HG02588 (cell line): ENCODE data around the gene AGBL3.

Source experiments
- ATAC-seq: cut with Tn5 transposase; IDR thresholded peaks from one replicate; pipeline ENCODE4 v1.9.1; 2021; ENCODE audit warnings: mild to moderate bottlenecking, moderate library complexity; ENCODE audit not compliant: unreplicated experiment

Gene AGBL3

DNA sequence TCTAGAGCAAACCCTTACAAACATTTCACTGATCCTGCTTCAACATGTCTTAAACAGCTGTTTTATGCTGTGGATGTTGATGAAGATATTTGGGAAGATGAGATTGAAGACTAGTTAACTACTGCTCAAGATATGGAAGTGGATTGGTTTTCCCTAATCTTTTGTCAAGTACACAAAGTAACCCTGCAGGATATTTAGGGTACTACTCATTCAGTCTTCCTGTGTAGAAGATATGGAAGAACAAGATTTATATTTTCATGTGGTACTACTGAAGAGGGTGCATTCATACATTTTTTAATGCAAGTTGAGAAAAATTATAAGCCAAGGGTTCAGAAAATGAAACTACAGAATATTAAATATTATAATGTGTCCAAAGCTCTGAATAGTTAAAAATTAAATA lies 143.3 kb downstream of the AGBL3 start:
- ATAC-seq: no peak

DNA sequence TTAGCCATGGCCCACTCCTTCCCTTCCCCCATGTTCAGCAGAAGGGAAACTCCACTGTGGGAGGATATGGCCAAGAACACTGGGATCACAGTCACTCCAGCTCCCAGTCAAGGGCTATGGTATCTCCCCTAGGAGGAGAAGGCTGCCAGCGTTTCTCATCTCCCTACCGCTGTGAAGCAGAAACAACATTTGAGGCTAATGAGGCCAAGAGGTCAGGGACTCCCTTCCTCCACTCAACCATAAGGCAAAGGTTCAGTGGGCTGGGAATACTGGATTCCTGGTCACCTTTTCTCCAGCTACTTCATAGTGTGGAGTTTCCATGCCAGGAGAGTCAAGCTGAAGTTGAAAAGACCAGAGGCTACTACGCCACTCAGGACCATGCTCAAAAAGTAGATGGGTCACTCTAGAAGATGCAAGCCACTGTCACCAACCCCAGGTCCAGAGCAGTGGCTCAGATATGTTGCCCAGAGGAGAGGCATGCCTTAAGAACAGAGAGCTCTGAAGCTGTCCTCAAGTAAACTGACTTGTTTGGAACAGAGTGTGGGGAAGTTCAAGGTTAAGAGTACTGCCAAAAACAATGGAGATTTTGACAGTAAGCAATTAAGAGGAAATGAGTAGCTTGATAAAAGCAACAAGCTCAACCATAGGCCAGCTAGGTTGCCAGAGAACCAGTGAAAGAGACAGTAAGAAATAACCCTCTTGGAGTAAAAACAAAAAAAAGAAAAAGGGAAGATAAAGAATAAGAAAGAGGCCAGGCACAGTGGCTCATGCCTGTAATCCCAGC lies 157.8 kb downstream of the AGBL3 start:
- ATAC-seq: no peak

- peak; percentile 18 for ATAC-seq
Observed at GRCh38 chr7:135147341-135147898, 161.1 kb downstream of the AGBL3 start.

DNA sequence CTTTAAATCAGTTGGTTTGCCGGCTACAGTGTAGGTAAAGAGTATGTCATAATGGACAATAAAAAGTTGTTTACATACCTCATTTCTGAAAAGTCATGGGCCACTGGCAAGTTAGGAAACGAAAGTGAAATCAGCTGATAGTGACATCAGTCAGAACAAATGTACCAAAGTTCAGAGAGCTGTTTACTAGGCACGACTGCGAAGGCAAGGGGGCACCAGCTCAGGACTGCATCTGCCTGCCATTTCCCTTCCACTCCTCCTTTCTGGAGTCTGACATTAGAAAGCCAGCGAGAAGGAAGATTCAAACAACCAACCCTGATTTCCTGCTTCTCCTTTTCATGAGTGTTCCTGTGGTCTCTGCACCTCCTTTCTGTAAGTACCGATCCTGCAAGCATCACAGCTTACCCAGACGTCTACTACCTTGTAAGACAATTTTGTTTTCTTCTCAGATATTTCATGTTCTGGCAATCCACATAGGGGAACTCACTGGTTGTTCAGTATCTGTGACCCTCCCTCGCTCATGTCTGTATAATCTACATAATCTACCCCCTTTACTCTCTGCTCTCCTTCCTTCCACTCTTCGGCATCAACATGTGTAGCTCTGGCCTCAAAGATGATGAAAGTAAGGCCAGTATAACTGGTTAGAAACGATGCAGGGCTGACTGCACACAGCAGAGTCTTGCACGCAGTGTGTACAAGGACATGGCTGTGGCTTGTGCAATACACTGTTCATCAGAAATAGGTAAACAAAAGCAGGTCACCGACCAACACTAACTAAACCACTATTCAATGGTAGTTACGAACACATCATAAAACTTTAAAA lies 161.8 kb downstream of the AGBL3 start, which contains the start of gene TMEM140:
TSS of gene TMEM140 (plus strand) at position 174 of the 823 bp plus-strand sequence. CDS start 16,370 bp downstream, outside the sequence.
- ATAC-seq: peak; percentile 70

- ATAC-seq: no peak
Observed at GRCh38 chr7:135150072-135150782, 163.9 kb downstream of the AGBL3 start.

DNA sequence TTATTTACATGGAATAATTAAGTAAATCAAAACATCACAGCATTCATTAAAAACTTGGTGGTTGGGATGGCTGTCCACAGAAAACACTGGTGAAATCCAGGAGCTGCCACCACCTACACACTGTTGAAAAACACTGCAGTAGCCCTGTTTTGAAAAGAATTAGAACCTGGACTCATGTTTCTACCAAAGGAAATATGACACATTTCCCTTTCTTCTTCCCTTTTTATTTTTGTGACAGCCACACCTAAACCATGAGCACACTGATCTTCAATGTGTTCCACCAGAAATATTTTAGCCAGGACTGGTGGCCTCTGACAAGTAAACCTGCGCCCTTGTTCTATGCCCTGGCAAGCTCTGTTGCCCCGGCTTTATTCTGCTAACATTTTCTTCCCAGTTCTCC lies 164.8 kb downstream of the AGBL3 start:
- ATAC-seq: no peak

DNA sequence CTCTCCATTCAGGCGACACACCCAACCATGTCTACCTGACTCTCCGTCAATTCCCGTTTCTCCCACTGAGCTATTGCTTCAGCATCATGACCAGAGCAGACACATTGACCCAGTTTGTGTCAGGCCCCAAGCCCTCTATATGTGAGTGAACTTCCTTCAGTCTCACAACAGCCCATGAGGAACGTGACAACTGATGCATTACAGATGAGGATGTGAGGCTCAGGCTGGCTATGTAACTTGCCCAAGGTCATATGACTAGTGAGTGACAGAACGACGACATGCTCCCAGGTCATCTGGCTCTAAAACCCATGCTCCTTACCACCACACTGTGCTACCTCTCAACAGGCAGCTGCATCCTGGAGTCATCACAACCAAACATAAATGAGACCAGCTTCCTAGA lies 165.2 kb downstream of the AGBL3 start:
- ATAC-seq: no peak

DNA sequence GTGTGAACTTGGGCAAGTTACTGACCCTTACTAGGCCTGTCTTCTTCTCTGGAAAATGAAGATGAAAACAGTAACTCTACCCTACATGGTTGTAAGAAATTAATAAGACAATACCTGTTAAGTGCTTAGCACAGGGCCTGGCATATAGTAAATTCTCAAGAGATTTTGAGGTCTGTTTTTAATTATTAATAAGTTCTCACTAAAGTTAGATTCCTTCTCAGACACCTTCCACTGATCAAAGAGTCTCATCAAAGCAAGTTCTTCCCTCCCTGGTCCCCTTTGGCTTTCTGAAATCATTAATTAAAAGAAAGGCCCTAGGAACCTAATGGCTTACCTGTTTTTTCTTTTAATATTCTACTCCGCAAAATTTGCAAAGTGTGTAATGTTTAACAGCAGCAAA lies 166.1 kb downstream of the AGBL3 start:
- ATAC-seq: no peak

DNA sequence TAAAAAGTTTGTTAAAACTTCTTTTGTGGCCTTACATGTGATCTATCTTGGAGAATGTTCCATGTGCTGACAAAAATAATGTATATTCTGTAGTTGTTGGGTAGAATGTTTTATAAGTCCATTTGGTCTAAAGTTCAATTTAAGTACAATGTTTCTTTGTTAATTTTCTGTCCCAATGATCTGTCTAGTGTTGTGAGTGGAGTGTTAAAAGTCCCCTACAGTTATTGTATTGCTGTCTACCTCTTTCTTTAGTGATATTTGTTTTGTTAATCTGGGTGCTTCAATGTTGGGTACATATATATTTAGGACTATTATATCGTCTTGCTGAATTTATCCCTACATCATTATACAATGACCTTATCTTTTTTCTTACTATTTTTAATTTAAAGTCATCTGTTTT lies 168.4 kb downstream of the AGBL3 start:
- no peak for ATAC-seq

GRCh38 chr7:135156290-135156689 lies 170.0 kb downstream of the AGBL3 start:
- ATAC-seq: no peak

- ATAC-seq: no peak
Observed at GRCh38 chr7:135158141-135158655, 171.9 kb downstream of the AGBL3 start.

- ATAC-seq: no peak
Observed at GRCh38 chr7:135158874-135159273, 172.6 kb downstream of the AGBL3 start.

DNA sequence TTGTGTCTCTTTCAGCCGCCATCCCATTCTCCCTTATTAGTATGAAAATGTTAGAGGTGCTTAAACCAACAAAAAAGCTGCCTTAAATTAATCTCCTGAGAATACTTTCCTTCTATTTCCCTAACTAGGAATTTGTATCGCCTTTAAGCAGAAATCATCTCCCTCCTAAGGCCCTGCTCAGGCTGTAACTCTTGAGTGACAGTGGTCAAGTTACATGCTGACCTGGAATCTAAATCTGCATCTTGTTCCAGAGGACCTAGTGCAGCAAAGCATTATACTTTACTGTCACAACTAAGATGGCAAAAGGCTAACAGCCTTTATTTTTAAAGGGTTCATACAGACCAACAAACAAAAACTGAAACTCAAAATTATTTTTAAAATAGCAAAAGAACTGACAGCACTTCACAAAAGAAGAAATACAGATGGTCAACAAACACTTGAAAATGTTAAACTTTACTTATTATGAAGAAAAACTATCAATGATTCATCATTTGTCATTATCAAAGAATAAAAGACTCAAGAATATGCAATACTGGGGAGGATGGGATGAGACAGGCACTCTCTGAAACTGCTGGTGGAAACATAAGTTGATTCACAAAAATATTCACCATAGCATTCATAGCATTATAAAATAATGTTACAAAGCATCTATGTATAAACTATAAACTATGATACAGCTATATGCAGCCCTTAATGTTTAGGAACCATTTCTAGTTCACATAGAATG lies 173.2 kb downstream of the AGBL3 start:
- ATAC-seq: no peak

DNA sequence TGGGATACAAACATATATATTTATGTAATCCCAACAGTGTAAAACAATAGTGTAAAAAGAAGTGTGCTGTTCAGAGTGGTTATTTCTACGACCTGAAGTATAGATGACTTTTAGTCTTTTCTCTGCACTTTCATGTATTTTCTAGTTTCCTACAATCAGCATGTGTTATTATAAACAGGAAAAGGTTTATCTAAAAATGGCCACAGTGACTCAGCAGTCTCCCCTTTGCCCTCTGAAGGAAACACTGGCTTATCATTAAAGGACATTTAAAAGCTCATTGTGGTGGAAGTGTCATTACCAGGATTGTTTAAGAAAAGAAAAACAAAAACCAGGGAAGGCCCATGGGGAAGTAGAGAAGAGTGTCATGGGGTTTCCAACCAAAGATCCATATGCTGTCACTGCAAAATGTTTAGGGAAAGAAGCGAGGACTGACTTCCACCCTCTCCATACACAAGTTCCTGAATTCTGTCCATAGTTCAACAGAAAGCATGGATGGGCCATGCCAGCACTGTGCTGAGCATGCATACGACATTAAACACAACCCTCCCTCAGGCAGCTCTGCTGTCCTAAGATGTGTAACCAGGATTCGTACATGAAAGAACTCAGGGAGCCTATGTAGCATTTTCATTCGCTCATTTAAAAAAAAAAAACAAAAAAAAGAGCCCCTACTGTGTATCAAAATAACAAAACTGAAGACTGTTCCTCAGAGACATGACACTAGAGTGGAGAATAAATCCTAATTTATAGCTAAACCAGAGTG lies 174.0 kb downstream of the AGBL3 start:
- no peak for ATAC-seq

- no peak for ATAC-seq
Observed at GRCh38 chr7:135160858-135161653, 174.7 kb downstream of the AGBL3 start.

GRCh38 chr7:135161669-135162068 lies 175.4 kb downstream of the AGBL3 start:
- ATAC-seq: no peak

- no peak for ATAC-seq
Observed at GRCh38 chr7:135162382-135163001, 176.2 kb downstream of the AGBL3 start.

- ATAC-seq: no peak
Observed at GRCh38 chr7:135164357-135165061, 178.2 kb downstream of the AGBL3 start.
